Measurements from ENCODE around the gene RSPO1. TPM values are rescaled to one million over a fixed set of nuclear protein-coding genes. Genes with fewer than 3 reads are reported as not detected.

RSPO1 gene
- total and polyA plus RNA-seq, 10 of the 15 experiments (the other 5 are each of a cell fraction or from before 2014, with no cell fraction given): not detected

DNA sequence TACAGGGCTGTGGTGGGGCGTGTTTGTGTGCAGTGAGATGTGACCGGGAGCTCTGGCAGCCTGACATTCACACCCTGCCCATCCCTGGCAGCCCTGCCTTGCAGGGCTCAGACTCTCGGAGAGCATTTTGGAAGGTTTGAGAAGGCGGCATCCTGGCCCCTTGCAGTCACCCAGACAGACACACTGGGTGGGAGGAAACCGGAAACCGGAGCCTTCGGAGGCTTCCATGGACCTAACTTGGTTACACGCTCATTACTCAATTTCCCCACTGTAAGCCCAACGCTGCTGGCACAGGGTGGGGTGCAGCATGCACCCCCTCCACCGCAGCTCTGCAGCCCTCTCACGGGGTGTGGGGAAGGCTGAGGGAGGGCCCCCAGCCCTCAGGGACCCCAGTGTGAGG, 22.2 kb upstream of the RSPO1 start:
- no peak overlapping the region for H2AFZ ChIP-seq (ENCODE audit: control insufficient read depth, low read depth, low read length)
- no peaks in the 10 kb centered on the region for H3K27me3 ChIP-seq (replicated peaks in 1 of 2; ENCODE audit: control insufficient read depth in 2 of 2, insufficient read depth in 2 of 2, low read length in 1 of 2)
- H3K79me2 ChIP-seq (ENCODE audit: control insufficient read depth, insufficient read depth, low read length): no peaks in the 10 kb centered on the region
- H3K9me3 ChIP-seq (replicated peaks; ENCODE audit: control insufficient read depth, insufficient read depth, low read length): no peaks in the 10 kb centered on the region
- ATAC-seq (no peak), DNase-seq (ENCODE audit: low read depth, low spot score) (no peak), FAIRE-seq (no peak)
- H3K36me3 ChIP-seq (ENCODE audit: control insufficient read depth in 2 of 2, insufficient read depth in 2 of 2, low read length in 1 of 2): no peaks in the 10 kb centered on the region
- H4K20me1 ChIP-seq (ENCODE audit: control insufficient read depth, insufficient read depth): no peaks in the 10 kb centered on the region
- H3K4me2 ChIP-seq (ENCODE audit: control insufficient read depth, insufficient read depth): no peak overlapping the region
- H3K4me1 ChIP-seq (ENCODE audit: control insufficient read depth, insufficient read depth, low read length): no peaks in the 10 kb centered on the region
- ChIA-PET RAD21 (ENCODE audit: unreplicated experiment) (no interaction called here), CTCF (no interaction called here), SMC1A (ENCODE audit: uncharacterized antibody, unreplicated experiment) (no interaction called here), POLR2A (no interaction called here)
- H3K27ac ChIP-seq (ENCODE audit: control insufficient read depth, insufficient read depth): no peak overlapping the region
- intact Hi-C loops (cut with micrococcal nuclease; ENCODE audit: unreplicated experiment) (no loop called here), in situ Hi-C loops (cut with MboI) (no loop called here)
- TF ChIP-seq MYB (IDR thresholded peaks at IDR 0.05; ENCODE audit: borderline replicate concordance, low read depth, low read length): no peak
- TF ChIP-seq RBBP5 (conservative IDR thresholded peaks at IDR 0.05): no peak
- TF ChIP-seq, protein P1, sequence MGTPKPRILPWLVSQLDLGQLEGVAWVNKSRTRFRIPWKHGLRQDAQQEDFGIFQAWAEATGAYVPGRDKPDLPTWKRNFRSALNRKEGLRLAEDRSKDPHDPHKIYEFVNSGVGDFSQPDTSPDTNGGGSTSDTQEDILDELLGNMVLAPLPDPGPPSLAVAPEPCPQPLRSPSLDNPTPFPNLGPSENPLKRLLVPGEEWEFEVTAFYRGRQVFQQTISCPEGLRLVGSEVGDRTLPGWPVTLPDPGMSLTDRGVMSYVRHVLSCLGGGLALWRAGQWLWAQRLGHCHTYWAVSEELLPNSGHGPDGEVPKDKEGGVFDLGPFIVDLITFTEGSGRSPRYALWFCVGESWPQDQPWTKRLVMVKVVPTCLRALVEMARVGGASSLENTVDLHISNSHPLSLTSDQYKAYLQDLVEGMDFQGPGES (IDR thresholded peaks at IDR 0.05): no peak
- TF ChIP-seq, protein P2, sequence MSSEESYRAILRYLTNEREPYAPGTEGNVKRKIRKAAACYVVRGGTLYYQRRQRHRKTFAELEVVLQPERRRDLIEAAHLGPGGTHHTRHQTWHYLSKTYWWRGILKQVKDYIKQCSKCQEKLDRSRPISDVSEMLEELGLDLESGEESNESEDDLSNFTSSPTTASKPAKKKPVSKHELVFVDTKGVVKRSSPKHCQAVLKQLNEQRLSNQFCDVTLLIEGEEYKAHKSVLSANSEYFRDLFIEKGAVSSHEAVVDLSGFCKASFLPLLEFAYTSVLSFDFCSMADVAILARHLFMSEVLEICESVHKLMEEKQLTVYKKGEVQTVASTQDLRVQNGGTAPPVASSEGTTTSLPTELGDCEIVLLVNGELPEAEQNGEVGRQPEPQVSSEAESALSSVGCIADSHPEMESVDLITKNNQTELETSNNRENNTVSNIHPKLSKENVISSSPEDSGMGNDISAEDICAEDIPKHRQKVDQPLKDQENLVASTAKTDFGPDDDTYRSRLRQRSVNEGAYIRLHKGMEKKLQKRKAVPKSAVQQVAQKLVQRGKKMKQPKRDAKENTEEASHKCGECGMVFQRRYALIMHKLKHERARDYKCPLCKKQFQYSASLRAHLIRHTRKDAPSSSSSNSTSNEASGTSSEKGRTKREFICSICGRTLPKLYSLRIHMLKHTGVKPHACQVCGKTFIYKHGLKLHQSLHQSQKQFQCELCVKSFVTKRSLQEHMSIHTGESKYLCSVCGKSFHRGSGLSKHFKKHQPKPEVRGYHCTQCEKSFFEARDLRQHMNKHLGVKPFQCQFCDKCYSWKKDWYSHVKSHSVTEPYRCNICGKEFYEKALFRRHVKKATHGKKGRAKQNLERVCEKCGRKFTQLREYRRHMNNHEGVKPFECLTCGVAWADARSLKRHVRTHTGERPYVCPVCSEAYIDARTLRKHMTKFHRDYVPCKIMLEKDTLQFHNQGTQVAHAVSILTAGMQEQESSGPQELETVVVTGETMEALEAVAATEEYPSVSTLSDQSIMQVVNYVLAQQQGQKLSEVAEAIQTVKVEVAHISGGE (CRISPR knock-in tag; IDR thresholded peaks at IDR 0.05): no peak
- no peak for TF ChIP-seq ETV6 (conservative IDR thresholded peaks at IDR 0.05 in 1 of 2, IDR thresholded peaks at IDR 0.05 in 1 of 2; ENCODE audit: borderline replicate concordance in 1 of 2, low read depth in 1 of 2)
- TF ChIP-seq STAT3 (IDR thresholded peaks at IDR 0.05; ENCODE audit: low read depth, low read length): no peak
- TF ChIP-seq ZNF384 (IDR thresholded peaks at IDR 0.05; ENCODE audit: borderline replicate concordance, low read depth, low read length): no peak
- TF ChIP-seq STAT1 (conservative IDR thresholded peaks at IDR 0.05): no peak
- no peak for TF ChIP-seq ASH2L (IDR thresholded peaks at IDR 0.05; ENCODE audit: borderline replicate concordance, low read depth)
- TF ChIP-seq ATF7 (IDR thresholded peaks at IDR 0.05; ENCODE audit: low read depth): no peak
- no peak for TF ChIP-seq CEBPB (IDR thresholded peaks at IDR 0.05; ENCODE audit: borderline replicate concordance in 1 of 2, low read depth in 2 of 2, low read length in 2 of 2)
- TF ChIP-seq MTA2 (IDR thresholded peaks at IDR 0.05; ENCODE audit: low read depth): no peak
- TF ChIP-seq, protein P3, sequence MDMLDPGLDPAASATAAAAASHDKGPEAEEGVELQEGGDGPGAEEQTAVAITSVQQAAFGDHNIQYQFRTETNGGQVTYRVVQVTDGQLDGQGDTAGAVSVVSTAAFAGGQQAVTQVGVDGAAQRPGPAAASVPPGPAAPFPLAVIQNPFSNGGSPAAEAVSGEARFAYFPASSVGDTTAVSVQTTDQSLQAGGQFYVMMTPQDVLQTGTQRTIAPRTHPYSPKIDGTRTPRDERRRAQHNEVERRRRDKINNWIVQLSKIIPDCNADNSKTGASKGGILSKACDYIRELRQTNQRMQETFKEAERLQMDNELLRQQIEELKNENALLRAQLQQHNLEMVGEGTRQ (IDR thresholded peaks at IDR 0.05; ENCODE audit: borderline replicate concordance, low read depth, low read length): no peak
- no peak for TF ChIP-seq RCOR1 (conservative IDR thresholded peaks at IDR 0.05; ENCODE audit: low read depth, low read length)
- 28% methylated on average over 11 of the region's 11 CpGs for WGBS (ENCODE audit: insufficient coverage, insufficient replicate concordance, low lambda C conversion rate, missing lambda C conversion rate)
- BruUV-seq (replicated peaks): no TSS peak
- no peak overlapping the region for H3K4me3 ChIP-seq
- no peak overlapping the region for H3K9ac ChIP-seq (ENCODE audit: control insufficient read depth, insufficient read depth, low read length)
